ENCODE measurements around the gene ZIC4.

Gene ZIC4

DNA sequence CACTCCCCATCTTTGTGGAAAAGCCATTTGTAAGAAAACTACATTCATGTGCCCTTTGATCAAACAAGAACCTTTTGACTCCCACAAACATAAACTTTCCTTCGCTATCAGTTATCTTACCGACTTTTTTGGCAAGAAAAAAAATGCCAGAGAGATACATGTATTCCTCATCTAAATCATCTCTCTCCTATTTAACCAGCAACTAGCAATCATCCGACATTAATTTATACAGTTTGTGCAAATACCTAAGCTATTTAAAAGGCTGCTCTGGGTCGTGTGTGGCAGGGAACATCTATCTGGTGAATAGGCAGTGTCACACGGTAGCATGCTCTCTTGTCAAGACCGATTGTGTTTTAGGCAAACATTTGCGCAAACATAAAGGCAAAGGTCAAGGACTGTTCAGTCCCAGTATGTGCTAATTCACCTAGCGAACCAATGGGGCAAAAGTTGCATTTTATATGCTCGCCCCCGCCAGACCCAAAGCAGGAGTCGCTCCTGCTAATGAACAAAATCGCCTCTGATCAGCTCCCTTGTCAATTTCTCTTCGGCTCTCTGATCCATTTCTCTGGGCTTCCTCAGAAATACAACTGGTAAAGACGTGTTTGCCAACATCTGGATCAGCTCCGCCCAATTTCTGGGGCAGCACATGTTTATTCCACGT is 37.7 kb downstream of the ZIC4 start:
- DNase-seq = no peak

GRCh38 chr3:147368151-147368550 is 38.2 kb downstream of the ZIC4 start:
- DNase-seq = no peak

- no peak for DNase-seq
Observed at GRCh38 chr3:147367676-147368075, 38.7 kb downstream of the ZIC4 start.

GRCh38 chr3:147365196-147366115 is 40.9 kb downstream of the ZIC4 start:
- no peak for DNase-seq

DNA sequence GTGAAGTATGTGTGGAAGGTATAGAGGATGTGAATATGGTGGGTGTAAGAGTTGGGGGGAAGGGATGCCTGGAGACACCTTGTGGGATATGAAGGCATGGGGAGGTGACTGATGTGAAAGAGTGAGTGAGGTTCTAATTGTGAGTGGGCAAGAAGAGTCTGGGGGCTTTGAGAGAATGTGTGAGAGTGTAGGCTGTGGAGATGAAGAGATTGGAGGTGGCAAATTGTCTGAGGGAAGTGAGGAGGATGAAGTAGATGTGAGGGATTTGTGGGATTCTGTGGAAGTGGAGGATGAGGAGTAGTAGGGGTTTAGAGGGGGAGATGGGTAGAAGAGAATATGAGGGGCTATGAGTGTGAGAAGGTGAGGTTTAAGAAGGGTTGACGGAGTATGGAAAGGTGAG is 41.6 kb downstream of the ZIC4 start:
- no peak for DNase-seq

DNA sequence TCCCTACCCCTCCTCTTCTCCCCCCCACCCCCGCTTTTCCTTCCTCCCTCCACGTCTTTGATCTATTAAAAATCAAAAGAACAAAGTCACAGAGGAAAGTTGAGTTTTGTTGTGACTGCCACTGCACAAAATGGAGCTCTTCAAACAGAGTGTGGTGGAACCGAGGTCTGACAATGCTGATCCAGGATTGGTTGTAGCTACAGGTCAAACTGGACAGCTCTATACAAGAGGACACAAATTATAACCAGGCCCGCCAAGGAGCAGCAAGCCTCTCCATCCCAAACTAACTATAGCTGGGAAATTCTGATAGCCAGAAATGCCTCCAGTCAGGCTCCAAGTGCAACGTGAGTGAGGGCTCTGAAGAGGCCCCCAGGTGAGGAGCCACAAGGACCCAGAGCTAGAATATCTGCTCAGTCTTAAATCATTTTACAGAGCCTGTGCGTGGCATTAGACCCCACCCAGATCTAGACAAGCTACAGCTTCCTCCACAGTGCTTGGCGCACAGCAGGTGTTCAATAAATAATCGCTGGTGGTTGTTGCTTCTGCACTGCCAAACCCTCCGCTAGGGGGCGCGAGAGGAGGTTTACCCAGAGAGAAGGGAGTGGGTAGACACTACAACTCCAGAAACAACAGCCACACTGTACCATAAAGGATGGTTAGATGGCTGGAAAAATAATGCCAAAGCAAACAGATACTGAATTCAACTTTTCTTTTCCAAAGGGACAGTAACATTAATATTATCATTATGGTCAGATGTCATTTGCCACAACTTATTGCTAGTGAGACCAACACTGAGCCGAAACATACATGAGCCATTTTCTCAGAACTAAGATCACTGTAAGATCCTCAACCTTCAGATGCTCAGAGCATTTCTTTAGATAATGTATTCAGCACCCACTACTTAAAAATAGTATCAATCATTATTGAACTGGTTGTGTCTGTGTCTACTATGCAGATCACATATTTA is 44.6 kb downstream of the ZIC4 start:
- DNase-seq = peak; percentile 56

- peak; percentile 37 for DNase-seq
Observed at GRCh38 chr3:147360646-147361453, 45.5 kb downstream of the ZIC4 start.

- no peak for DNase-seq
Observed at GRCh38 chr3:147360051-147360439, 46.3 kb downstream of the ZIC4 start.

DNA sequence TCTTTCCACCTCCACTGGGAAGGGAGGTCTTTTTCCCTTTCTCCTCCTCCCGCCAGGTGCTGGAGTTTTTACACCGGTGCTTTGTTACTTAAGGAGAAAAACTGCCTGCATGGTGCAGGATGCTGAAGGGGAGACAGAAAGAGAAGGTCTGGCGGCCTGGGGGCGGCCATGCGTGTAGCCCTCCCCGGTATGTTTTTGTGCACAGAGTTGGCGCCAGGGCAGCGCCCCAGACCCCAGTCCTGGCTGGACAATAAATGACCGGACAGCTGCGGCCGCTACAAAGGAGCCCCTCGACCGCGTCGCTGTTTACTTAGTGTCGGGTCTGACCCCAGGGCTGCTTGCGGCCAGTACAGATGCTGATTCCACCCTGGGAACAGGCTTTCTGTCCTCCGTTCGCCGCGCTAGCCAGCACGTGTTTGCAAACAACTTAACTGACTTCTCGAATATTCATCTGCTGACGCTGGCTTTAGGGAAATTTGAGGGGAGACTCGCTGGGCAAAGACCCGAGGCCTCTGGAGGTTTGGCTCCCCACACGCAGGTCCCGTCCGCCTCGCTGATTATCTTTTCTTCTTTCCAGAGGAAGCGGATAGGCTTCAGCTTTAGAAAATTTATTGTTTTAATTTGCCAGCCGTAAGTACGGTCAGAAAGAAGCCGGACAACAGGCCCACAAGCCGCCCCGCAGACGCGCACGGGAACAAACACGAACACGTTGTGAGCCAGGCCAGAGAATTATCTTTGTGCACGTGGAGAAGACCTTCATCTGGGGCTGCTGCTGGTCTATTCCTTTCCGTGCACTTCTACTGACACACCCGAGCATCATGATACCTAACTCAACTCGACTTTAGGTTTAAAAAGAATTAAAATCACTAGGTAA is 46.9 kb downstream of the ZIC4 start:
- no peak for DNase-seq

DNA sequence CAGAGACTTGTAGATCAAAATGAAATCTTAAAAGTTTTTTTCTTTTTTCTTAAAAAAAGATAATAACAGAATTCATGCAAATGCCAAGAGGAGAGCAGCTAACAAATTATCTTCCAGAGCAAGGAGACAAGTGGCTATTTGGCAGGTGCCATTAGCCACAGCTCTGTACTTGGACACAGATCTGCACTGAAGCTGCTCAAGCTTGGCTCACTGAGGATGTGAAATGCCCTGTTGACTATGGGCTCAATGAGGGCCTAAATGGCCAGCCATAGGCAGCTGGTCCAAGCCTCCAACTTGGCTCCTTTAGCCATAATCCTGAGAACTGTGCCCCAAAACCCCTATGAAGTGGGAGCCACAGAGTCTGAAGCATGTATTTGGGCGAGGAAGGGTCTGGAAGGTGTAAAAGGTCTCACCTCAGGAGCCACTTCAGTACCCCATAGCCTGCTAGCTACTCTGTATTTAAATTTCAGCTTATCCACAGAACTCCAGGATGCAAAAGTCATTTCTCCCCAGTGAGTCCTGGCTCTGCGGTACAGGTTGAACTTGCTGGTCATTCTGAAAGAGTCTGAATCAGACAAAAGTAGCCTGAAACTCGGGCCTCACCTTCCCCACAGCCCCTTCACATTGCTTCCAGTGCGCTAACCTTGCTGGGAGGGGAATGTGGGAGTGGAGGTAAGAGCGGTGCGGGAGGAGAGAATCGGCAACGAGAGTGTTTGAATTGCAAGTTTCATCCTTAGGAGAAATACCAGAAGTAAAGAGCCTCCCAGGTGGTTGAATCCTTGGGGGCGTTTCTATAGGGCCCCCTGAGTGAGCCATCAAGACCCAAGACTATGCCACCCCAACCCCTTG is 48.0 kb downstream of the ZIC4 start:
- no peak for DNase-seq

GRCh38 chr3:147356909-147357900 is 49.1 kb downstream of the ZIC4 start:
- no peak for DNase-seq

- DNase-seq = no peak
Observed at GRCh38 chr3:147356145-147356908, 50.0 kb downstream of the ZIC4 start.

DNA sequence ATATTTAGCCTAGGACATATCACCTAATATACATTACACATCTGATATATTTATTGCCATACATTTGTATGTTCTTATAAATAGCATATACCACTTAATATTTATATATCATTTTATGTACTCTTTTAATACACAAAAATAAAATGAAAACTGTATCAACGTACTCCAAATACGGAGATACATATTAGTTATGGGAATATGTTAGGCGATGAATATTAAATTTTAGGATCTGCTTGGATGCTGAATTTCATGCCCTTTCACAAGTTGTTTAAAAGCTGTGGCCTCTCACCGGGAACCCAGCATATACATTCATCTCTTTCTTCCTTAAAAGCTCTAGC is 50.6 kb downstream of the ZIC4 start:
- DNase-seq = no peak

- no peak for DNase-seq
Observed at GRCh38 chr3:147355084-147355752, 51.1 kb downstream of the ZIC4 start.

GRCh38 chr3:147354623-147355022 is 51.7 kb downstream of the ZIC4 start:
- DNase-seq = no peak

DNA sequence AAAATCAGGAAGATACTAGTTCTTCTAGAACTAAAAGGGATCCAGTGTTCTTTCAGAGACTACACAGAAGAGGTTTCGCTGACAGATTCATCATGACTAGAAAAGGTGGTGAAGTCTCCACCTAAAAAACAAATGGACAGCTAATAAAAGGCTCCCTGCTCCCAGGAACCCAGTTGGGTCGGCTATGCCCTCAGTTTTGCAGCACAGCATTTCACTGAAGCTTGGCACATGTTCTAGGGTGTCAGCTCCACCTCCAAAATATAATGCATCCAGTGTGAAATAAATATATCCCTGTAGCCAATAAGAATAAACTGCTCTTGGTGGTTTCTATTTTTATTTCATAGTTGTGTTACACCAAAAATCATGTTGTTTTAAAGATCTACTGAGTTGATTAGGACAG is 55.0 kb downstream of the ZIC4 start:
- DNase-seq = no peak

DNA sequence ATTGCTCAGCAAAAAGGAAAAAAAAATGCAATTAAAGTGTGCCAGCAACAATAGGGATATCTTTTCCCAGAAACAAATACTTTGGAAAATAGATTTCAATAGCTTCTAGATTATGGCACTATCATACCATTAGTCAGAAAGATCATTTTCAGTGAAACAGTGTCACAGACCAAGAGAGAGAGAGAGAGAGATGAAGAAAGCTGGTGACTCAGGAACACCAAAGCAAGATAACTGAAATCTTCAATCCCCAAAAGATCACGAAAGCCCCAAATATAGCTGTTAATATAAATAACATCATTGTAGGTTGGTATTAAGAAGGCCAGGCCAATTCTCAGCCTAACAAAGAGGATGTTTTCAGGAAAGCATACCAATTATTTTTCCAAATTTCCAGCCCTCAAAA is 57.4 kb downstream of the ZIC4 start:
- DNase-seq = no peak

DNA sequence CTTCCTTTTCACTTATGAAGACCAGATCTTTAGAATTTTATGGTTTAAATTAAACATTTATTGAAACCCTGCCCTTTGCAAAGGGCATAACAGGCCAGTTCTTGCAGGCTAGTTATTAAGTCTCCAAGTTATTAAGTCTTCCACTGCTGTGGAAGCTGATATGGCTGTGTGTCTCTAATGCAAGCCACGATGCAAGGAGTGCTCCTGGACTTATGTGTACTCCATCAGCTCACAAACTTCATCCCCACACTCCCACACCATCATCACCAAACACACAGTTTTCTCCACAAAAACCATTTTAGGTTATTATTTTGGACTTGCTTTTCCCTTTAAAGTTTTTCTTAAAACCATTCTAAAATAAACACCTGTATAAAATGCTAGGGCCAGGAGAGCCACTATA is 62.4 kb downstream of the ZIC4 start:
- no peak for DNase-seq

All from EL (cell line).